HepG2 (cell line): ENCODE results near the gene PCDHB1. TPM values are rescaled to one million over a fixed set of nuclear protein-coding genes. Genes with fewer than 3 reads are reported as not detected.

ENCODE experiments used
- AKAP8 ChIP-seq: sonication (generic); formaldehyde crosslinking; IDR thresholded peaks from 2 replicates; pipeline ENCODE4 v1.5.1; 2020; ENCODE audit warnings: mild to moderate bottlenecking, missing genetic modification reagents
- CBX5 ChIP-seq: sonication (generic); formaldehyde crosslinking; IDR thresholded peaks from 2 replicates; pipeline ENCODE4 v1.4.0; 2020; ENCODE audit warnings: missing genetic modification reagents, borderline replicate concordance
- FOSL2 ChIP-seq: sonication (generic); formaldehyde crosslinking; IDR thresholded peaks from 2 replicates; pipeline ENCODE4 v1.4.0; 2020; ENCODE audit warnings: missing genetic modification reagents
- HHEX ChIP-seq: IDR thresholded peaks from 2 replicates; pipeline ENCODE4 v1.6.1; 2016; ENCODE audit warnings: control low read depth
- IRF2 ChIP-seq: IDR thresholded peaks from 2 replicates; pipeline ENCODE4 v1.6.1; 2018; ENCODE audit warnings: missing genetic modification reagents, missing compliant biosample characterization
- KLF11 ChIP-seq: IDR thresholded peaks from 2 replicates; pipeline ENCODE4 v1.6.1; 2016; ENCODE audit warnings: missing compliant biosample characterization
- MAZ ChIP-seq, 2 experiments: sonication (generic) in 1 of 2; formaldehyde crosslinking in 1 of 2; IDR thresholded peaks; 2 replicates each; pipeline versions ENCODE4 v1.5.0 to v1.6.1; 2012 to 2020; ENCODE audit warnings: low read depth in 2 of 2, mild to moderate bottlenecking in 2 of 2, borderline replicate concordance in 1 of 2, improper control_type of control experiment in 1 of 2, low read length in 1 of 2, missing genetic modification reagents in 1 of 2, moderate library complexity in 1 of 2
- MIER2 ChIP-seq: IDR thresholded peaks from 2 replicates; pipeline ENCODE4 v1.6.1; 2016; ENCODE audit warnings: missing biosample characterization, missing genetic modification reagents
- MIXL1 ChIP-seq: IDR thresholded peaks from 2 replicates; pipeline ENCODE4 v1.6.1; 2016
- NFKB2 ChIP-seq: sonication (generic); formaldehyde crosslinking; IDR thresholded peaks from 2 replicates; pipeline ENCODE4 v1.4.0; 2020; ENCODE audit warnings: missing genetic modification reagents, borderline replicate concordance
- POGK ChIP-seq: sonication (generic); formaldehyde crosslinking; conservative IDR thresholded peaks from 2 replicates; pipeline ENCODE4 v1.8.0; 2022; ENCODE audit warnings: mild to moderate bottlenecking, moderate library complexity, missing genetic modification reagents
- RXRB ChIP-seq: IDR thresholded peaks from 2 replicates; pipeline ENCODE4 v1.6.1; 2016; ENCODE audit warnings: borderline replicate concordance, missing genetic modification reagents, missing compliant biosample characterization
- SP4 ChIP-seq: sonication (generic); formaldehyde crosslinking; IDR thresholded peaks from 2 replicates; pipeline ENCODE4 v1.8.1; 2023; ENCODE audit warnings: mild to moderate bottlenecking, missing genetic modification reagents
- SPEN ChIP-seq: sonication (generic); formaldehyde crosslinking; IDR thresholded peaks from 2 replicates; pipeline ENCODE4 v1.5.1; 2020; ENCODE audit warnings: low read depth, mild to moderate bottlenecking, missing genetic modification reagents
- STAG1 ChIP-seq: sonication (generic); formaldehyde crosslinking; IDR thresholded peaks from 2 replicates; pipeline ENCODE4 v1.4.0; 2020; ENCODE audit warnings: missing genetic modification reagents
- TBL1XR1 ChIP-seq: fragments of 150-350 bp; IDR thresholded peaks from 2 replicates; pipeline ENCODE4 v1.6.1; 2014; ENCODE audit warnings: borderline replicate concordance, low read length; ENCODE audit not compliant: partially characterized antibody
- ZC3H13 ChIP-seq: sonication (generic); formaldehyde crosslinking; IDR thresholded peaks from 2 replicates; pipeline ENCODE4 v1.8.1; 2023; ENCODE audit warnings: mild to moderate bottlenecking, missing genetic modification reagents, moderate library complexity
- ZNF253 ChIP-seq: sonication (generic); formaldehyde crosslinking; IDR thresholded peaks from 2 replicates; pipeline ENCODE4 v1.8.0; 2022; ENCODE audit warnings: mild to moderate bottlenecking, missing genetic modification reagents, borderline replicate concordance
- ZNF331 ChIP-seq: sonication (generic); formaldehyde crosslinking; IDR thresholded peaks from 2 replicates; pipeline ENCODE4 v1.4.0; 2020; ENCODE audit warnings: missing genetic modification reagents
- ZNF343 ChIP-seq: sonication (generic); formaldehyde crosslinking; IDR thresholded peaks from 2 replicates; pipeline ENCODE4 v1.4.0; 2020; ENCODE audit warnings: mild to moderate bottlenecking, missing genetic modification reagents
- ZNF552 ChIP-seq: sonication (generic); formaldehyde crosslinking; IDR thresholded peaks from 2 replicates; pipeline ENCODE4 v1.9.0; 2022; ENCODE audit warnings: missing genetic modification reagents, mild to moderate bottlenecking, borderline replicate concordance
- ZSCAN21 ChIP-seq: sonication (generic); formaldehyde crosslinking; IDR thresholded peaks from 2 replicates; pipeline ENCODE4 v1.8.0; 2022; ENCODE audit warnings: mild to moderate bottlenecking, missing genetic modification reagents, moderate library complexity, borderline replicate concordance
- polyA plus RNA-seq, 8 experiments: library from polyadenylated mRNA; depleted of rRNA in 3 of 8; stranded (reverse) in 7 of 8; unstranded in 1 of 8; fragments of >200 nt; fragmentation: Illumina TruSeq in 4 of 8; extraction: Trizol in 4 of 8; gene quantifications; 2 replicates each; pipeline versions ENCODE4 v1.2.1 to v1.2.3, GENCODE V29; 2011 to 2016; ENCODE audit warnings: low read depth in 4 of 8, missing spikeins in 1 of 8, mixed read lengths in 1 of 8; ENCODE audit not compliant: insufficient read depth in 1 of 8
- total RNA-seq, 5 experiments: library from RNA; depleted of rRNA; stranded (reverse); fragments of >200 nt; fragmentation: Illumina TruSeq; extraction: Trizol; gene quantifications; 2 replicates each; pipeline ENCODE4 v1.2.3, GENCODE V29; 2016; ENCODE audit warnings: low read depth in 1 of 5
- TF ChIP-seq, protein P1 (sequence below), 2 experiments: sonication (generic) in 1 of 2; formaldehyde crosslinking in 1 of 2; IDR thresholded peaks; 2 replicates each; pipeline versions ENCODE4 v1.4.0 to v1.6.1; 2018 to 2020; ENCODE audit warnings: missing genetic modification reagents in 2 of 2, borderline replicate concordance in 1 of 2, low read depth in 1 of 2, mild to moderate bottlenecking in 1 of 2, missing biosample characterization in 1 of 2
- TF ChIP-seq, protein P2 (sequence below): sonication (generic); formaldehyde crosslinking; IDR thresholded peaks from 2 replicates; pipeline ENCODE4 v1.5.0; 2020; ENCODE audit warnings: missing genetic modification reagents

The PCDHB1 gene
- total and polyA plus RNA-seq, 2 of the 13 experiments (the other 11 are each of a cell fraction or from before 2014, with no cell fraction given) = not detected

DNA sequence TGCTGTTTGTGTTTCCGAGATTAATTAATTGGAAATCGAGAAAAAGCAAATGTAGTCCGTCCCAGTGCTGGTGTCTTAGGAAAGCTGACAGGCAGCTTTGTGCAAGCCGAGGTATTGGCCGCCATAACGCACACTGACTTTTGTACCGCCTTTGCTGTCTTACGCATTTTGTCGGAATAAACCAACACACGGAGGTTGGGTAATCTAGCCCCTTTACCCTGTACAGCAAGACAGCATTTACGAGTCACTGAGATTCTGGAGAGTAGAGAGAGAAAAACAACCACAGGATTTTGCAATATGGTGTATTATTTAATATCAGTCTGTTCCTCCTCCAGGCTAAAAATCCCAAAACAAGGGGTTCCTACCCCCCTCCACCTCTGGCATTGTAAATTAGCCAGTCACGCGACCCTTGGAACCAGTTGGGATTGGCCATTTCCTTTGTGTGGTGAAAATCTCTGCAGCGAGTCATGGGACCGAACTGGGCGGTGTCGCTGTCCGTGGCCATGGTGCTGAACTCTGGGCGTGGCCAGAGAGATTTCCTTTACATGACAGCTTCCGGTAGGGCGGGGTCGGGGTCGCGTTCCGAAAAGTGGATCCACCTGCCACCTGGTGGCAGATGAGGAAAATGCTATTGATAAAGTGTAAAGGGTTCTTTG, 10.3 kb upstream of the PCDHB1 start (continued):
- TF ChIP-seq ZNF343 (CRISPR knock-in tag) (no peak), IRF2 (0 out of 2 replicates have a peak, but pooled peaks have one; percentile 19), FOSL2 (CRISPR knock-in tag) (peak; percentile 61; the same call in 1 of the 2 replicates), NFKB2 (peak; percentile 94), ZSCAN21 (CRISPR knock-in tag) (no peak), RXRB (CRISPR knock-in tag) (0 out of 2 replicates have a peak, but pooled peaks have one; percentile 20), TBL1XR1 (peak; percentile 44), ZC3H13 (no peak), MAZ (IDR thresholded peaks at IDR 0.05; ENCODE audit: borderline replicate concordance, low read depth, low read length) (0 out of 2 replicates have a peak, but pooled peaks have one; percentile 23), MAZ (CRISPR knock-in tag; IDR thresholded peaks at IDR 0.05; ENCODE audit: low read depth) (no peak), SPEN (CRISPR knock-in tag) (0 out of 2 replicates have a peak, but pooled peaks have one; percentile 51), ZNF552 (CRISPR knock-in tag) (no peak), MIER2 (CRISPR knock-in tag) (peak; percentile 99), STAG1 (CRISPR knock-in tag) (peak; percentile 72), ZNF331 (CRISPR knock-in tag) (no peak), POGK (CRISPR knock-in tag) (peak; percentile 71; the same call in 1 of the 2 replicates), AKAP8 (CRISPR knock-in tag) (no peak), SP4 (CRISPR knock-in tag) (peak; percentile 63; the same call in 1 of the 2 replicates), HHEX (CRISPR knock-in tag) (no peak), ZNF253 (CRISPR knock-in tag) (peak; percentile 56; the same call in 1 of the 2 replicates), KLF11 (CRISPR knock-in tag) (0 out of 2 replicates have a peak, but pooled peaks have one; percentile 26), MIXL1 (peak; percentile 44; the same call in 1 of the 2 replicates), CBX5 (CRISPR knock-in tag) (peak; percentile 78; the same call in 1 of the 2 replicates)
- TF ChIP-seq, protein P1, sequence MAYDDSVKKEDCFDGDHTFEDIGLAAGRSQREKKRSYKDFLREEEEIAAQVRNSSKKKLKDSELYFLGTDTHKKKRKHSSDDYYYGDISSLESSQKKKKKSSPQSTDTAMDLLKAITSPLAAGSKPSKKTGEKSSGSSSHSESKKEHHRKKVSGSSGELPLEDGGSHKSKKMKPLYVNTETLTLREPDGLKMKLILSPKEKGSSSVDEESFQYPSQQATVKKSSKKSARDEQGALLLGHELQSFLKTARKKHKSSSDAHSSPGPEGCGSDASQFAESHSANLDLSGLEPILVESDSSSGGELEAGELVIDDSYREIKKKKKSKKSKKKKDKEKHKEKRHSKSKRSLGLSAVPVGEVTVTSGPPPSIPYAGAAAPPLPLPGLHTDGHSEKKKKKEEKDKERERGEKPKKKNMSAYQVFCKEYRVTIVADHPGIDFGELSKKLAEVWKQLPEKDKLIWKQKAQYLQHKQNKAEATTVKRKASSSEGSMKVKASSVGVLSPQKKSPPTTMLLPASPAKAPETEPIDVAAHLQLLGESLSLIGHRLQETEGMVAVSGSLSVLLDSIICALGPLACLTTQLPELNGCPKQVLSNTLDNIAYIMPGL (CRISPR knock-in tag; IDR thresholded peaks at IDR 0.05; ENCODE audit: borderline replicate concordance in 1 of 2, low read depth in 1 of 2) = 0 out of 4 replicates have a peak, but pooled peaks of 1 of the 2 experiments have one; percentile 40
- TF ChIP-seq, protein P2, sequence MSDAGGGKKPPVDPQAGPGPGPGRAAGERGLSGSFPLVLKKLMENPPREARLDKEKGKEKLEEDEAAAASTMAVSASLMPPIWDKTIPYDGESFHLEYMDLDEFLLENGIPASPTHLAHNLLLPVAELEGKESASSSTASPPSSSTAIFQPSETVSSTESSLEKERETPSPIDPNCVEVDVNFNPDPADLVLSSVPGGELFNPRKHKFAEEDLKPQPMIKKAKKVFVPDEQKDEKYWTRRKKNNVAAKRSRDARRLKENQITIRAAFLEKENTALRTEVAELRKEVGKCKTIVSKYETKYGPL (CRISPR knock-in tag) = 0 out of 2 replicates have a peak, but pooled peaks have one; percentile 39
